GM19463 (cell line): ENCODE results near the gene S100A4.

Source experiments
- ATAC-seq: cut with Tn5 transposase; IDR thresholded peaks from one replicate; pipeline ENCODE4 v1.9.1; 2021; ENCODE audit warnings: mild to moderate bottlenecking, moderate library complexity; ENCODE audit not compliant: unreplicated experiment

The S100A4 gene

GRCh38 chr1:153513023-153513422, 32.6 kb downstream of the S100A4 start:
- ATAC-seq = no peak

- peak; percentile 66 for ATAC-seq
Observed at GRCh38 chr1:153510984-153511410, 34.6 kb downstream of the S100A4 start.

DNA sequence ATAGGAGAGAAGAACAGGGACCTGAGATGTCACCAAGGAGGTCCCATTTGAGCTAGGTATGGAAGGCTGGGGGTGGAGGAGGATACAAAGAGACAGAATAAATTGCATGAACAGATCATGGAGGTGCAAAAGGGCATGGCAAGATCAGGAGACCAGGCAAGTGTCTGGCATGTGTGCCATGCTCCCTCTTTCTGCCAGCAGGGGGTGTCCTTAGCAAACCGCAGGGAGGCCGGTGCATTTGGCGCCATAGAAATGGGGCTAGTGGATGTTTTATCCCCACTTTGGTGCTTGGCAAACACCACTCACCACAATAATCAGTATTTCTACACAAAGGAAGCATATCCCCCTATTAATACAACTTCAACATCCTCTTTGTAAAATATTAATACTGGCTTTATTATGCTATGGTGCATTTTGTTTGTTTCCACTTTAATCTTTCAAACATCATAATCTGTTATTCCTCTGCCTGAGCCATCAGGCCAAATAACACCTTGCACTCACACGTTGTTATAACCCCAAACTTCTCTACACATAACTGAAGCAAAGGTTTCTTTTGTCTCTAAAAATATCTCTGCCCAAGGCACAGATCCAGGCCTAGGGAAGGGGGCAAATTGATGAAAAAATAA, 35.8 kb downstream of the S100A4 start:
- no peak for ATAC-seq

GRCh38 chr1:153509036-153509435, 36.6 kb downstream of the S100A4 start:
- no peak for ATAC-seq

DNA sequence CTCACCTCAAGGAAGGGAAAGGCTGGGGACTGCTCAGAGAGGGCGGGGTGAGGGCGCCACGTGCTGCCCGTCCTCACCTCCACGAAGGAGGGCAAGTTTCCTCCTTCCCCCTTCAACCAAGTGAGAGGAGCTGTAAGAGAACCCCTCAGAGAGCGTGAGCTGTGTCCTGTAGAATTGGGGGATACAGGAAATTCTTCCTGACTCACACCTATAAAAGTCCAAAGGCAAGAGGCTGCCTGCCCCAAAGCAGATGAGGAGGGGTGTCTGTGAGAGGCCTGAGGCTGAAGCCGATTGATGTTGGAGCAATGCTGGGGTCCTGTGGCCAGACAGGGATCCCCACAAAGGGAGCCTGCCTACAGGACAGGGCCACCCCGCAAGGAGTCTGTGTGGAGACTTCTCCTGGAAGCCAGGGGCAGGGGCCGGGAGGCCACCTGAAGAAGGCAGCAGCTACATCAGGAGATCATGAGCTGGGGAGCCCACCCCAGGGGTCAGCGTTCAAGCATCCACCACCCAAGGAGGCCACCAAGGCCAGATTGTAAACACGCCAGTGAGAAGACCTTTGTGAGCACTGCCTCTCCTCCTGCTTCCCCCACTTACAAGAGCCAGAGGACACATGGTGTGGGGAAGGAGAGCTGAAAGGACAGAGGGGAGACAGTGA, 37.6 kb downstream of the S100A4 start:
- ATAC-seq = no peak

GRCh38 chr1:153506831-153507413, 38.7 kb downstream of the S100A4 start:
- no peak for ATAC-seq

GRCh38 chr1:153506386-153506785, 39.2 kb downstream of the S100A4 start:
- ATAC-seq = no peak

- ATAC-seq = no peak
Observed at GRCh38 chr1:153505576-153505975, 40.0 kb downstream of the S100A4 start.

GRCh38 chr1:153503766-153504165, 41.8 kb downstream of the S100A4 start:
- no peak for ATAC-seq

GRCh38 chr1:153498746-153499145, 46.9 kb downstream of the S100A4 start:
- no peak for ATAC-seq

GRCh38 chr1:153495536-153495935, 50.1 kb downstream of the S100A4 start:
- ATAC-seq = no peak

- ATAC-seq = no peak
Observed at GRCh38 chr1:153494976-153495535, 50.5 kb downstream of the S100A4 start.
